Heart left ventricle (tissue), 13 donors: ENCODE results near the gene APOBEC3G.

Experiments
- CTCF ChIP-seq, 12 donors: fragments of 200-600 bp; sonication (generic) in 4 of 12; IDR thresholded peaks; one replicate each; pipeline versions ENCODE4 v1.5.0 to v1.8.0; 2018 to 2022; ENCODE audit warnings: antibody characterized with exemption in 12 of 12, mild to moderate bottlenecking in 5 of 12
- POLR2A ChIP-seq, 2 donors: fragments of 450-650 bp; IDR thresholded peaks; one replicate each; pipeline ENCODE4 v1.6.1; 2017; ENCODE audit warnings: antibody characterized with exemption in 2 of 2, mild to moderate bottlenecking in 2 of 2, moderate library complexity in 2 of 2
- donor health status: ischemic (EF 13 %, LVEDD 7.1; RV severe dilation, severe dysfunction).
- donor health status: DM: no; HTN: yes; CAD: no.
- donor health status: DM: no; HTN: no; CAD: no.
- donor health status: ischemic (EF 25% LVEDD 6.9; RV normal size, moderate dysfunction).
- donor health status: ischemic (EF 25% LVEDD 5.7; RV mildly dilated, moderate dysfunction).
- donor health status: ischemic (EF 35%, LVEDD 5.7; RV mildly dilated, moderate dysfunction).
- donor health status: nonischemic (EF 11% LVEDD 7.7; RV severe dilation, severe dysfunction).
- donor health status: DM: yes; HTN: yes; CAD: no.
- donor health status: PGD.
- donor health status: ischemic (EF 29% LVEDD 5.4; RV normal size, mild dysfunction).
- donor health status: nonischemic (EF 23%, LVEDD 6.1; RV moderate dilation, normal function).

DNA sequence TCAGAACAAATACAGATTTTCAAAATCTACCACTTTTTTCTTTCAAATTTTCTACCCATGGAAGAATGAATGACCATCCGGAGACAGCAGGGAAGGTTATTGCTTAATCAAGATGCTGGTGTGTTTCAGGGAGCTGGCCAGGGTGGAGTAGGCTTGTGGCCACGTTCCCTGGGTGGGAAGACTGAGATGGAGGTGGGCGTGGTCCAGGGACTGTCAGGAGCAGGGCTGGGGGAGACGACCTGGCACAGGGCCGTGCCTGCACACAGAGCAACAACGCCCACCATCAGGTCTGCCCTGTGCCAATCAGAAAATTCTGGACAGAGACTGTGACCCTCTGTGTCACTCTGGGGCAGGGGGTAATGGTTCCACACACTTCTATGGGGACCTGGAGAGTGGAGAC, 12.9 kb downstream of the APOBEC3G start:
- no peak for TF ChIP-seq POLR2A (IDR thresholded peaks at IDR 0.05)
- TF ChIP-seq CTCF (IDR thresholded peaks at IDR 0.05), result no peak
